ENCODE data around the gene PDX1.

DNA sequence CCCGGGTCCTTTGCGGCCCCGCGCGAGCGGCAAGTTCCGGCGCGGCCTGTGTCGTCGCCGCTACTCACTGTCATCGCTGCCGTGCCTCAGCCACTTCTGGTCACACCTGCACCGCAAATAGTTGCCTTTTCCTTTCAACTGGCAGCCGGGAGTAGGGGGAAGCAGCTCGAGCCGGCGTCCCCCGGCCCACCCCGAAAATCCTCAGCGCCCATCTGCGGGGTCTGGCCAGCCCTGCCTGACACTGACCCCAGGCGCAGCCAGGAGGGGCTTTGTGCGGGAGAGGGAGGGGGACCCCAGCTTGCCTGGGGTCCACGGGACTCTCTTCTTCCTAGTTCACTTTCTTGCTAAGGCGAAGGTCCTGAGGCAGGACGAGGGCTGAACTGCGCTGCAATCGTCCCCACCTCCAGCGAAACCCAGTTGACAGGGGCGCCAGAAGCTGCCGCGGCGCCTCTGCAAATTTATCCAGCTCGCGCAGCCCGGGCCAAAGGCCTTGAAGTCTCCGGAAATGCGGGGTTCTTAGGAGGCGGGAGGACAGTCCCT lies 1.7 kb downstream of the PDX1 start:
- TF ChIP-seq, protein P1, sequence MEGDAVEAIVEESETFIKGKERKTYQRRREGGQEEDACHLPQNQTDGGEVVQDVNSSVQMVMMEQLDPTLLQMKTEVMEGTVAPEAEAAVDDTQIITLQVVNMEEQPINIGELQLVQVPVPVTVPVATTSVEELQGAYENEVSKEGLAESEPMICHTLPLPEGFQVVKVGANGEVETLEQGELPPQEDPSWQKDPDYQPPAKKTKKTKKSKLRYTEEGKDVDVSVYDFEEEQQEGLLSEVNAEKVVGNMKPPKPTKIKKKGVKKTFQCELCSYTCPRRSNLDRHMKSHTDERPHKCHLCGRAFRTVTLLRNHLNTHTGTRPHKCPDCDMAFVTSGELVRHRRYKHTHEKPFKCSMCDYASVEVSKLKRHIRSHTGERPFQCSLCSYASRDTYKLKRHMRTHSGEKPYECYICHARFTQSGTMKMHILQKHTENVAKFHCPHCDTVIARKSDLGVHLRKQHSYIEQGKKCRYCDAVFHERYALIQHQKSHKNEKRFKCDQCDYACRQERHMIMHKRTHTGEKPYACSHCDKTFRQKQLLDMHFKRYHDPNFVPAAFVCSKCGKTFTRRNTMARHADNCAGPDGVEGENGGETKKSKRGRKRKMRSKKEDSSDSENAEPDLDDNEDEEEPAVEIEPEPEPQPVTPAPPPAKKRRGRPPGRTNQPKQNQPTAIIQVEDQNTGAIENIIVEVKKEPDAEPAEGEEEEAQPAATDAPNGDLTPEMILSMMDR (IDR thresholded peaks at IDR 0.05; ENCODE audit: low read depth, low read length, poor library complexity, severe bottlenecking), result no peak
- TF ChIP-seq EZH2phosphoT487 (IDR thresholded peaks at IDR 0.05; ENCODE audit: borderline replicate concordance, low read length), result no peak

All from DOHH2 (cell line).